C1 segment of cervical spinal cord (tissue), 14 donors: ENCODE data around the gene NBPF20.
"Not testable (repeated sequence)": the region's sequence is repeated elsewhere in the genome, so short reads cannot be mapped to it uniquely, and the experiment has no call there.

Experiments
- DNase-seq, 14 donors: peaks; one replicate each; lab custom pipeline; 2025; lab: John Stamatoyannopoulos, UW

Gene NBPF20, protein sequence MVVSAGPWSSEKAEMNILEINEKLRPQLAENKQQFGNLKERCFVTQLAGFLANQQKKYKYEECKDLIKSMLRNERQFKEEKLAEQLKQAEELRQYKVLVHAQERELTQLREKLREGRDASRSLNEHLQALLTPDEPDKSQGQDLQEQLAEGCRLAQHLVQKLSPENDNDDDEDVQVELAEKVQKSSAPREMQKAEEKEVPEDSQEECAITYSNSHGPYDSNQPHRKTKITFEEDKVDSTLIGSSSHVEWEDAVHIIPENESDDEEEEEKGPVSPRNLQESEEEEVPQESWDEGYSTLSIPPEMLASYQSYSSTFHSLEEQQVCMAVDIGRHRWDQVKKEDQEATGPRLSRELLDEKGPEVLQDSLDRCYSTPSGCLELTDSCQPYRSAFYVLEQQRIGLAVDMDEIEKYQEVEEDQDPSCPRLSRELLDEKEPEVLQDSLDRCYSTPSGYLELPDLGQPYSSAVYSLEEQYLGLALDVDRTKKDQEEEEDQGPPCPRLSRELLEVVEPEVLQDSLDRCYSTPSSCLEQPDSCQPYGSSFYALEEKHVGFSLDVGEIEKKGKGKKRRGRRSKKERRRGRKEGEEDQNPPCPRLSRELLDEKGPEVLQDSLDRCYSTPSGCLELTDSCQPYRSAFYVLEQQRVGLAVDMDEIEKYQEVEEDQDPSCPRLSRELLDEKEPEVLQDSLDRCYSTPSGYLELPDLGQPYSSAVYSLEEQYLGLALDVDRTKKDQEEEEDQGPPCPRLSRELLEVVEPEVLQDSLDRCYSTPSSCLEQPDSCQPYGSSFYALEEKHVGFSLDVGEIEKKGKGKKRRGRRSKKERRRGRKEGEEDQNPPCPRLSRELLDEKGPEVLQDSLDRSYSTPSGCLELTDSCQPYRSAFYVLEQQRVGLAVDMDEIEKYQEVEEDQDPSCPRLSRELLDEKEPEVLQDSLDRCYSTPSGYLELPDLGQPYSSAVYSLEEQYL (N-terminal part only)

DNA sequence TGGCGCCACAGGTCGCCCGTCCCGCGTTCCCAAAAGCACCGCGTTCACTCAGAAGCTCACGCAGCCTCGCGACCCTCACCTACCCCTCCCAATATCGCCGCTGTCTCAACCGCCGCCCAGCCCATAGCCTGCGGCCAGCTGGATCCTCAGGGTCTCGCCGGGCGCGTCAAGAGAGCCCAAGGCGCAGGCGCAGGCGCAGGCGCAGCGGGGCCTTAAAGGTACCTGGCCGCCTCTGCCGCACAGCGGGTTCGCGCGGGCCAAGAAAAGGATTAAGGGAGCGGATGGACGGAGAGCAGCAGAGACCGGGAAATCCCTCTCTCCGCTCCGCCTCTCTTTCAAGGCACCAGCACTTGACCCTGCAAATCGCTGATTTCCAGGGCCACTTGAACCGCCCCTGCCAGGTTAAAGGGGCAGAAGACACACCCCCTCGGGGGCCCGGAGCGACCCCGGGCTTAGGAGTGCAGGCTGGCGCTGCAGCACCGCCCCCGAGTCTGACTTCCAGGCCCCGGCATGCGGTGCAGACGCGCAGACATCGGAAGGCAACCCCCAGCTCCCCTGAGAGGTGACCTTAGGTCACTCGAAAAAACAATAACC, at the start of gene NBPF20:
NBPF20 (minus strand) TSS at position 168 of the 594 bp plus-strand sequence. CDS start 20,331 bp downstream, outside the sequence.
- DNase-seq = peak in 13 of 14 donors; percentile 21 to 85 (median 57)

DNA sequence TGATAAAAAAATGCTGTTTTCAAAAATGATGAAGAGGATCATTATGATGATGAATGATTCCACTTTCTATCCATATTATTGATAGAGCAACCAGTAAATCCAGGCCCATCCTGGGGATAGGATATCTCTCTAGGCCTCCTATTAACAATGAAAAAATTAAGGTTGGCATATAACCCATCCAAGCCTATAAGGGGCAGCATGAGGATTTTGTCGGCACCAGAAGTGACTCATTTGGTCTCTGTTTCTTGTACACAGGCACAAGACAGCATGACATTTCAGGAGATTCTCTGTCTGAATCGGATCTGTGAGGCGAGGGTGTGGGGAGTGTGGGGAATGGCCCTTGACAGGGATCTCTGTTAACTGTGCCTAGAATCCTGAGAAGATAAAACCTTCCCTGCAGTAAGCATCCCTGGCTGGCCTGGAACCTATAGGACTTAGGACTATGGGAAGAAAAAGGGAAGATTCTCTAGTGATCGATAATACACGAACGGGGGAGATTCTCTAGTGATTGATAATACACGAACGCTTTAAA, 49.5 kb upstream of the NBPF20 start:
- not testable (repeated sequence) for DNase-seq

DNA sequence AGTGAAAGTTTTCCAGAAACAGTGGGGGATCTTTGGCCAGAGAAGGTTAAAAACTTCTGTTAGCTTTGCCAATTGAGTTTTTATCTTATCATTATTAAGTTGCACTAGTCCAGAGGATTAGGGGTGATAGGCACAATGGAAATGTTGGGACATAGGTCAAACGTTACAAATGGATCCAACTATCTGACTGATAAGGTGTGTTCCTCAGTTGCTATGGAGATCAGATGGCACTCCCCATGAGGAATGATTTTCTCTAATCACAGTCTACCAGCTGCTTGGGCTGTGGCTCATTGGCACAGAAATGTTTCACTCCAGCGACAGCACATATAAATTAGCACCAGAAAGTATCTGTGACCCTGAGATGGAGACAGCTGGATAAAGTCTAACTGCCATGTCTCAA, 47.3 kb upstream of the NBPF20 start:
- not testable (repeated sequence) for DNase-seq

DNA sequence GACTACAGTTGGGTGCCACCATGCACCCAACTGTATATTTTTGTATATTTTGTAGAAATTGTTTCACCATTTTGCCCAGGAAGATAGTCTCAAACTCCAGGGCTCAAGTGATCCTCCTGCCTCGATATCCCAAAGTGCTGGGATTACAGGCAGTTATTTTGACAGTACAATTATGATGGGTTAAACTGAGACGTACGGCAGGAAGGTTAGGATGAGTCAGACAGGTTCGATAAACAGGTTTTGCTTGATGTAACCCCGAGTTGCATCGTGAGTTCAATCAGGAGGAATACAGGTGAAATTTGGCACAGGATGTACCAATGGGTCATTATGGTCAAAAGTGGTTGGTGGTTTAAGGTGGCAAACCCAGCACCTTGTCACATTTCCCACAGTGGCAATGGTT, 46.0 kb upstream of the NBPF20 start:
- DNase-seq = not testable (repeated sequence)

DNA sequence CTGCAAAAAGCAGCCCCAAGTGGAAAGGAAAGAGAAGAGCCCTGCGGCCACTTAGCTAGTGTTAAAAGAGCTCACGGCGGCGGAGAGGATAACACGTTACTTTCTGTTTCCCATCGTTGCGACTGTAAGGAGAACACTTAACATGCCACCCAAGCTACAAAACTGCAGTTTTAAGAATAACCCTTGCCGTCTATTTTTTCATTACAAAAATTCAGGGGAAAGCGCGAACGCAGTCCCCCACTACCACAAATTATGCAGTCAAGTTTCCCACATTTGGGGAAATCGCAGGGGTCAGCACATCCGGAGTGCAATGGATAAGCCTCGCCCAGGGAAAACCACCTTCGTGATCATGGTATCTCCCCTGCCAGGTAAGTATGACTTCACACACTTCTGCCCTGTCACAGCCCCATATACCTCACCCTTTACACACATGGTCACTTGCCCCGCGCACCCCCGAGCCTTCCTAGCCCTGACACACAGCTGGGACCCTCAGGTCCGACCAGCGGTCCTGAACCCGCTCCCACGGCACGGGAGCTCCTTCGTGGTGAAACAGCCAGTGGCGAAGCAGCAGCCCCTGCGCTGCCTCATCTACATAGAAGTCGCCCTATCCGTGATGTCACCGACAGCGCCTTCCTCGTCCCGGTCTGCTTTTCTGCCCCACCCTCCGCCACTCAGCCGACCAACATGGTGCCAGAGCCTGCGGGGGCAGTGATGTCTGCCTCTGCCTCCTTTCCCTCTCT, 40.2 kb upstream of the NBPF20 start:
- DNase-seq = peak in 10 of 14 donors; percentile 8 to 83 (median 30)

DNA sequence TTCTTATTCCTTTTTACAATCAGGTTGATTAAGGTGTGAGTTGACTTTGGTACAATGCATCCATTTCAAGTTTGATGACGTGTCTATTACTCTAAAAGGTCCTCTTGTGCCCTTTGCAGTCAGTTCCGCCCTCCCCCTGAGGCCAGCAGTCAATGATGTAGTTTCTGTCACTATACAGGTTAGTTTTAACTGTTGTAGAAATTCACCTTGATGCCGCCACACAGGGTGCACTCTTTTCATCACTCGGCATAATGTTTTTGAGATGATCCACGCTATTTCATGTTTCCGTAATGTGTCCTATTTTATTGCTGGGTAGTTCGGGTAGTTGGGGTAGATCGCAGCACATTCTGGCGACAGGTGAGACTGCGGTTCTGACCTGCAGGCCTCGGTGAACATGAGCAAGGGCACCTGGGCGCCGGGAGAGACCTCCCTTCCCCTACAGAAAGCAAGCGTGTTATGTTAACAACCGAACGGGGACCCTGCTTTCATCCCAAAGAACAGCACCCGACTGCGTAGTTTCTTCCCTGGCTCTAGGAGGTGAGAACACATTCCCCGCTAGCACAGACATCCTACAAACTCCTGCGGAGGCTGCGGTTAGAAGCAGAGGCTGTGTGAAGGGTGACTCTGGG, 39.4 kb upstream of the NBPF20 start:
- not testable (repeated sequence) for DNase-seq

DNA sequence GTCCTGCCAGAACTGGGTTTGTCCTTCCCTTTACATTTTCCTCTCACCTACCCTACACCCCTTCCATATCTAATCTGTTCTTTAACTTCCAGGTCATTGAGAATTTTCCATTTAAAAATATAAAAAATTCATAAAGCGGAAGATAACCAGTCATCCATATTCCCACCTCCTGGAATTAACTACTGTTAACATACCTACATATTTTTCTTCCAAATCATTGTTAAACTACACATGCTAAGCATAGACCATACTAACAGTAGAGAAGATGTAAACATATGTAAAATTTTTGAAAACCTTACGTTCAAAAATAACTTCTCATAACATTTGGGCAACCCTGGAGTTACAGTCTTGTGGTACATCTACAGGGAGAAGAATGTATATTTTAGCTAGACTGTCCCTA, 38.6 kb upstream of the NBPF20 start:
- not testable (repeated sequence) for DNase-seq

DNA sequence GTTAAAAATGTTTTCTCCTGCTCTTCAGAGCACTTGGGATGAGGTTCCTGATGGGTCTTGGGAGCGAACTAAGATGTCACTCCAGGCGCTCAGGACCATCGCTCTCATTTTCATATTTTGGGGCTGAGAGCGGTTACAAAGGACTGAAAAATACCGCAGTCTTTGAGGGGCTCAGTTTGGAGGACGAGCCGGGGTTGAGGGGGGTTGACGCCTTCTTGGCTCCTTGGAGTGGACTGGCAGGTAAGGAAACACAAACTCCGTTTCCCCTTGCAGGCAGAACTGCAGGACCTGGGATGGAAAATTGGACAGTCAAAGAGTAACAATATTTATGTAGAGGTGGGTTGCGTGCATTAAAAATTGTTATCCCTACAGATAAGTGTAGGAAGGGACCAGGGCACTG, 35.3 kb upstream of the NBPF20 start:
- not testable (repeated sequence) for DNase-seq

DNA sequence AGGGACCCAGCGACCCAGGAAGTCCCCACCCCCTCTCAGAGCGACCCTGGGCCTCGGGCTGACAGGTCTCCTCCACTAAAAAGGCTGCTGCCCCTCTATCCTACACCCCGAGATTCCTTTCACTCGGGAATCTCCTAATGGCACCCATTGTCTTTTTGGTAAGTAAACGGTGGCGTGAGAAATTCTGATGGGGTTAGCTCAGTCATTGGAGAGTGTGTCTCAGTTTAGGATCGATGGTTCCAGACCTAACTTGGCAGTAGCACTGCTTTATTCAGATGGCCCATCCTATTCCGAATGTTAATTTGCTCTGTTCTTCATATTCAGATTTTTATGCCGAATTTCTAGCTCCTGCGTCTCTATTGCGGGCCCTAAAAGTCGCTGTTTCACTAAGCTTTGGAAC, 34.6 kb upstream of the NBPF20 start:
- not testable (repeated sequence) for DNase-seq

DNA sequence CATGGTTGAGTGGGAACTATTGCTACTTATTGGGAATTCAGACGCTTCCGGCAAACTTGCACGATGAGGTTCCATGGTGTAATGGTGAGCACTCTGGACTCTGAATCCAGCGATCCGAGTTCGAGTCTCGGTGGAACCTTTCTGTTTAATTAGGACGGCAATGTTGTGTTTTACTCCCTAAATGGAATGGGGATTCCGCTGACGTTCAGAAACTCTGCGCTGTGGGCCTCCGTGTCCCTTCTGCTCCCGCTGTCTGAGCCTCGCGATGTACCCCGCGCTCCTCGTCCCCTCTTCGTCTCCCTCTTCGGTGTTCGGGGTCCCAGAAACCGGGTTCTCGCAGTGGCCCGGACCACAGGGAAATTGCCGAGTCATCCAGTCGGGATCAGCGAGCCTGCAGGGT, 34.2 kb upstream of the NBPF20 start:
- not testable (repeated sequence) for DNase-seq

DNA sequence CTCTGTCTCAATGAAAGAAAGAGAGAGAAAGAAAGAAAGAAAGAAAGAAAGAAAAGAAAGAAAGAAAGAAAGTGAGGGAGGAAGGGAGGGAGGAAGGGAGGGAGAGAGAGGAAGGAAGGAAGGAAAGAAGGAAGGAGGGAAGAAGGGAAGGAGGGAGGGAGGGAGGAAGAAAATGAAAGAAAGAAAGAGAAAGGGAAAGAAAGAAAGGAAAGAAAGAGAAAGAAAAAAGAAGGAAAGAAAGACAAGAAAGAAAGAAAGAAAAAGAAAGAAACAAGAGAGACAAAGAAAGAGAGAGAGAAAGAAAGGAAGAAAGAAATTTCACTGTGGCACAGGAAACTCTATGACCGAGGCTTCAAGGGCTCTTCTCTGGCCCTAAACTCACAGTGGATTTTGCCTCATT, 33.7 kb upstream of the NBPF20 start:
- DNase-seq = not testable (repeated sequence)

DNA sequence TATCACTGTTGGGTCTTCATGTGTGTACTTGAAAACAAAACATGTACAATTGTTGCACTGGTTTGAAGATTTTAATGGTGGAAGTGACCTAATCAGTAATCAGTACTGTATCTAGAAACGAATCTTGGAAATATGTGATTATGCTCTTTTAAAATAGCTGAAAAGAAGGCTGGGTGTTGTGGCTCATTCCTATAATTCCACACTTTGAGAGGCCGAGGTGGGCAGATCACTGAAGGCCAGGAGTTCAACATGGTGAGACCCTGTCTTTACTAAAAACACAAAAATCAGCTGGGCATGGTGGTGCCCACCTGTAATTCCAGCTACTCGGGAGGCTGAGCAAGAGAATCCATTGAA, 29.4 kb upstream of the NBPF20 start:
- DNase-seq = not testable (repeated sequence)

DNA sequence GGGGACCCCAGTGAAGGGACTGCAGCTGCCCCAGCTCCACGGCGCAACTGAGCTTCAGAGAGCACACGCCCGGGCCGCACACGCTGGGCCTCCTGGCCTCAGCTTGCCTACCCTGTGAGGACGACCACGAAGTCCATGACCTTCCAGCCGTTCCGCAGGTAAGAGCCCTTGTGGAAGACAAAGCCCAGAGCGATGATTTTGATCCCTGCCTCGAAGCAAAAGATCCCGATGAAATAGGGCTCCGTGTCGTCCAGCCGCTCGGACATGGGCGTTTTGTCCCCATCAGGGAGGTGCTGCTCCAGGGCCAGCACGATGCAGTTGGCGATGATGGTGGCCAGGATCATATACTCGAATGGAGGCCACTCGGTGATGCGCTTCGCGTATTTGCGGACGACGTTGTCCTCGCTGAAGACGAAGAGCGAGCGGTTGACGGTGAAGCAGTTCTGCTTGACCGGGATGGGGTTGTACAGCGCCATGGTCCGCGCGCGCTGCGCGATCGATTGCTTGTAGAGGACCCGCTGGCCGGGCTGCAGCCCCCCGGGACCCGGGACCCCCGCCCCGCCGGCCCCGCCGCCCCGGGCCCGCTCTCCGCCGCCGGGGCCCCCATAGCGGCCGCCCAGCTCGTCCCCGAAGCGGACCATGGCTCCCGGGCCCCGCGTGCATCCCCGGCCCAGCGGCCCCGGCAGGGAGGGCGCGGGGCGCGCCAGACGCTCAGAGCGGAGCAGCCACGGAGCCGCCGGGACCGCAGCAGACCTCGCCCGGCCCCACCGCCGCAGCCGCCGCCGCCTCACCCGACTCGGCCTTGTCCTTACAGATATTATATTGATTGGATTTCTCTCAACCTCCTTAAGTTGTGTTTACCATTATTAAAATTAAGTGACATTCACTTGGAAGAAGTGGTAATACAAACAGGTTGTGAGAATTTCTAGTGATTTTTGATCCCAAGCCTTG, 28.7 kb upstream of the NBPF20 start:
- DNase-seq = peak in 1 of 14 donors; percentile 17

DNA sequence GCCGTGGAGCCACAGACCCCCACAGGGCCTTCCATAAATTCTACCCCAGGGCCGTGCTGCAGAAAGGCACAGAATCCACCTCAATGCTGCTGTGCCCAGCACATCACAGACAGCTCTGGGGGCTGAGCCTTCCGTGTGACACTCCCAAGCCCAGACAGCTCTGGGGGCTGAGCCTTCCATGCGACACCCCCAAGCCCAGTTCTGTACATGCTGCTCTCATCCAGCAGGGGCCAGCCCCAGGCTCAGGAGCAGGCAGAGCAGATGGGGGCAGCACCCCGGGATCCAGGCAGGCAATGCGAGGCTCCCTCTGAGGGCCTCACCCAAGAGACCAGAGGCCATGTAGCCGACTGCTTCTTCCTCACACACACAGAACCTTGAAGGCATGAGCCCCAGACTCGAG, 27.1 kb upstream of the NBPF20 start:
- not testable (repeated sequence) for DNase-seq

DNA sequence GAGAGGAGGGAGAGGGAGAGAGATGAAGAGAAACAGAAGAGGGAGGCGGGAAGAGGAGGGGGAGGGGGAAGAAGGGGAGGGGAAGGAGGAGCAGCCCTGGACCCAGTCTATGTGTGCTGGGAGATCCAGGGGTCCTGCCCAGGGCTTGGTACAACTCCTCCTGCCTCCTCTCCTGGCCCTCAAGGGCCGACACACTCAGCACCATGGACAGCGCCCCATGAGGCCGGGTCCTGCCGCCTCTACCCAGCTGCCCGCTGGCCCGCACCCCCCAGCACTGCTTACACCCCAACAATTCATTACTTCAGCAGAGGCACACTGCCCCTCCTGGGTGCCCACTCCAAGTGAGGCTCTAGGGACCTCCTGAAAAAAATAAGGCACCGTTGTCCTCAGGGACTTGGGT, 26.5 kb upstream of the NBPF20 start:
- DNase-seq = not testable (repeated sequence)

DNA sequence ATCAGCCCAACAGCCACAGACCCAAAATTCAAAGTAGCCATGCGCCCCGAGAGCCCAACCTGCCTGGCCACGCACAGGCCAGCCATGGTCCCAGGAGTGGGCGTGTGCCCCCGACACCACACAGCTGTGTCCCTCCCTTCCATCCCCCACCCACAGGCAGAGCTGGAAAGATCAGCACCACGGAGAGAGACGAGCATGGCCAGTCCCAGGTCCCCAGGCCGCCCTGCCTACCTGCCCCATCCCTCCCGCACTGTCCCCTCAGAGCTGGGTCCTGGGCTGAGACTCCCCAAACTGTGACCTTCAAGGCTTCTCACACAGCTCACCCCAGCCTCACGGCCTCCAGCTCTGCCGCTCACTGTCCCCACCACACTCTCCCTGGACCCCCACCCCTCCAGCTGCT, 19.8 kb upstream of the NBPF20 start:
- not testable (repeated sequence) for DNase-seq

DNA sequence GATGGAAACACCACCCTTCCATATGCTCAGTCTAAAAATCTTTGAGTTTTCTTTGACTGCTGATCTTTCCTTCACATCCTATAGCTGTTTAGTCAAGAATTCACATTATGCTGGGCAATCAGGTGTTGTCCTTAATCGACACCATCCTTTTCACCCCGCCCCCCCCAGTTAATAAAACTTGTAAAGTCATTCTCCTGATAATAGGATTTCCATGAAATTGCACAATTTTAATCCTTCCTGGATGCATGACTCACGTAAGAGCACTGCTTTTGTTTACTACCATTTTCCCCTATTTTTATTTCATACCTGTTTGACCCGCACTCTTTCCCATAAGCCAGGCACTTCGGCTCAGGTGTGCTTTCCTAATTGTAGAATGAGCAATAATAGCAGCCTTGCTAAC, 16.9 kb upstream of the NBPF20 start:
- not testable (repeated sequence) for DNase-seq

DNA sequence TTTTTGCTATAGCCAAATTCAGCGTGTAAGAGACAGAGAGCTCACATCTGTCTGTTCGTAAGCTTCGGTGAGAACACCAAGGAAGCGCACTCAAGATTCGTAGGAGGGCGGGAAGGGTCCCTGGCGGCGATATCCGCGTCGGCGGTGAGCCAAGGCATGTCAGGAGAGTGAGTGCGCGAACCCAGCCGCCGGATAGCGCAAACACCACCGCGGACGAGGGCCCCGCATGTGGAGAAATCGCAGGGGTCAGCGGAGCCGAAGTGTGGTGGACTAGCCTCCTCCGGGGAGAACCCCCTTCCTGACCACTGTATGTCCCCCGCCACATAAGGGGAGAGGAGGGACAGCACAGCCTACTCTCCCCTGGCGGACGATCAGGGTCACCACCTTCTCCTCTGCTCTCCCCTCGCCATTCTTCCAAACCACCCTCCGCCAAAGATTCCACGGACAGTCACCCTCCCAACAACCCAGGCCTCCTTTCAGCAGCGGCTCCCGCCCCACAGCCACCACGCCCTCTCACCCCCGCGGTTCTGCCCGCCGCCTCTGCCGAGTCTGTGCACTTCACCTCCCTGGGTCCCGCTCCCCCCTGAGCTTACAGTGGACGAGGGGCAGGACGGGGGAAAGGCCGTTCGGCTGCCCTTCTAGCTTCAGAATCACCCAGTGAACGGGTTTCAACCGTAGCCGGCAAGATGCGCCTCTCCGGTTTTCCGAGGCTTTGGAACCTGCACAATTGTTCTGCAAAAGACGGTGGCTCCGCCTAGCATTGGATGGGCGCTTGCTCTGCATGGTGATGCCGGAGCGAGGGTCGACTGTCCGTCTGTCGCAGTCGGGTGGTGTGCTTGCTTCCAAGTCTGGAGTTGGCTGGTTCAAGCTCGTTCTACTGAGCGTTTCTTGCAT, 6.2 kb upstream of the NBPF20 start:
- peak in 1 of 14 donors; percentile 18 for DNase-seq
